ENCODE results near the gene LRRC52. TPM values are rescaled to one million over a fixed set of nuclear protein-coding genes. Genes with fewer than 3 reads are reported as not detected.

The LRRC52 gene
- total and polyA plus RNA-seq, 8 donors: not detected

GRCh38 chr1:165508291-165508690, 35.5 kb upstream of the LRRC52 start:
- H3K36me3 ChIP-seq: no peaks in the 10 kb centered on the region

GRCh38 chr1:165512816-165513215, 31.0 kb upstream of the LRRC52 start:
- H3K27me3 ChIP-seq: peaks cover 0 to 7% (median 0%) of the 10 kb centered on the region in 3 donors
- 43 to 58% (median 48%) methylated on average over 6 of the region's 6 CpGs for WGBS, 5 donors
- TF ChIP-seq EP300 (IDR thresholded peaks at IDR 0.05): no peak
- no peak for TF ChIP-seq POLR2AphosphoS5 (IDR thresholded peaks at IDR 0.05)
- no peak for TF ChIP-seq CTCF (IDR thresholded peaks at IDR 0.05)
- intact Hi-C loops (cut with DNase I; ENCODE audit: low total_unique reads): no loop called here
- no peaks in the 10 kb centered on the region for H3K9me3 ChIP-seq
- DNase-seq: no peak
- no peaks in the 10 kb centered on the region for H3K36me3 ChIP-seq
- no peak overlapping the region for H3K4me3 ChIP-seq
- H3K4me1 ChIP-seq: no peaks in the 10 kb centered on the region
- H3K27ac ChIP-seq: no peak overlapping the region

More at GRCh38 chr1:165508291-165508690, 35.5 kb upstream of the LRRC52 start:
- intact Hi-C loops (cut with DNase I; ENCODE audit: low total_unique reads): no loop called here
- no peak for DNase-seq
- Histone ChIP-seq H3K4me3 (no peak overlapping the region), H3K9me3 (no peaks in the 10 kb centered on the region), H3K27ac (no peak overlapping the region), H3K27me3 (peaks cover 0 to 7% (median 0%) of the 10 kb centered on the region in 3 donors), H3K4me1 (no peaks in the 10 kb centered on the region)
- no peak for TF ChIP-seq POLR2A (IDR thresholded peaks at IDR 0.05)
- TF ChIP-seq EP300 (IDR thresholded peaks at IDR 0.05): no peak
- 78 to 84% (median 82%) methylated on average over 3 of the region's 3 CpGs for WGBS, 5 donors

GRCh38 chr1:165516469-165516868, 27.3 kb upstream of the LRRC52 start:
- Histone ChIP-seq H3K36me3 (no peaks in the 10 kb centered on the region), H3K9me3 (peaks cover 0 to 11% (median 3%) of the 10 kb centered on the region in 4 donors), H3K4me1 (no peaks in the 10 kb centered on the region), H3K27me3 (peaks cover 0 to 7% (median 0%) of the 10 kb centered on the region in 3 donors), H3K27ac (no peak overlapping the region), H3K4me3 (no peak overlapping the region)
- 100% methylated on average over 2 of the region's 2 CpGs; no CpG with 5 or more reads in 3 of the 5 donors for WGBS, 5 donors
- TF ChIP-seq POLR2AphosphoS5 (IDR thresholded peaks at IDR 0.05): no peak
- TF ChIP-seq EP300 (IDR thresholded peaks at IDR 0.05): no peak
- TF ChIP-seq POLR2A (IDR thresholded peaks at IDR 0.05): no peak
- no peak for TF ChIP-seq CTCF (IDR thresholded peaks at IDR 0.05)
- intact Hi-C loops (cut with DNase I; ENCODE audit: low total_unique reads): no loop called here
- DNase-seq: no peak

- Histone ChIP-seq H3K4me3 (no peak overlapping the region), H3K9me3 (peaks cover 0 to 26% (median 18%) of the 10 kb centered on the region in 4 donors), H3K4me1 (no peaks in the 10 kb centered on the region), H3K27me3 (peaks cover 0 to 4% (median 0%) of the 10 kb centered on the region in 3 donors), H3K36me3 (no peaks in the 10 kb centered on the region), H3K27ac (no peak overlapping the region)
- TF ChIP-seq CTCF (IDR thresholded peaks at IDR 0.05): no peak
- TF ChIP-seq EP300 (IDR thresholded peaks at IDR 0.05): no peak
- no peak for TF ChIP-seq POLR2A (IDR thresholded peaks at IDR 0.05)
- no peak for TF ChIP-seq POLR2AphosphoS5 (IDR thresholded peaks at IDR 0.05)
- intact Hi-C loops (cut with DNase I; ENCODE audit: low total_unique reads): no loop called here
- DNase-seq: no peak
- WGBS, 5 donors: 87 to 93% (median 89%) methylated on average over 4 of the region's 4 CpGs
Measured at GRCh38 chr1:165520646-165521045, 23.2 kb upstream of the LRRC52 start.

GRCh38 chr1:165524639-165525285, 19.0 kb upstream of the LRRC52 start:
- peaks cover 0 to 4% (median 0%) of the 10 kb centered on the region in 3 donors for H3K27me3 ChIP-seq
- TF ChIP-seq EP300 (IDR thresholded peaks at IDR 0.05): no peak
- TF ChIP-seq CTCF (IDR thresholded peaks at IDR 0.05): no peak
- TF ChIP-seq POLR2A (IDR thresholded peaks at IDR 0.05): no peak
- TF ChIP-seq POLR2AphosphoS5 (IDR thresholded peaks at IDR 0.05): no peak
- H3K36me3 ChIP-seq: no peaks in the 10 kb centered on the region
- no peak overlapping the region for H3K27ac ChIP-seq
- H3K9me3 ChIP-seq: peaks cover 0 to 21% (median 18%) of the 10 kb centered on the region in 4 donors
- no peaks in the 10 kb centered on the region for H3K4me1 ChIP-seq
- no peak for DNase-seq
- intact Hi-C loops (cut with DNase I; ENCODE audit: low total_unique reads): no loop called here
- no peak overlapping the region for H3K4me3 ChIP-seq
- 66 to 69% (median 66%) methylated on average over 5 of the region's 5 CpGs for WGBS, 5 donors
